Keratinocyte (primary cell): ENCODE data around the gene ZNF888. TPM values are rescaled to one million over a fixed set of nuclear protein-coding genes. Genes with fewer than 3 reads are reported as not detected.

Experiments
- DNase-seq: peaks from one replicate; pipeline ENCODE4 v3.0.0-alpha.2; 2011; ENCODE audit warnings: low read depth, missing footprints, low spot score
- FAIRE-seq: peaks from 2 replicates; lab custom pipeline; 2011; peaks lifted over from hg19 to GRCh38; lab: Jason Lieb, UNC
- H2AFZ ChIP-seq: 2 replicates; pipeline ENCODE4 v1.6.0; 2012; ENCODE audit warnings: low read length, control low read depth, inconsistent platforms; ENCODE audit not compliant: control insufficient read depth
- H3K27ac ChIP-seq: 2 replicates; pipeline ENCODE4 v1.5.1; 2011; ENCODE audit warnings: low read length; ENCODE audit not compliant: control insufficient read depth, insufficient read depth
- H3K27me3 ChIP-seq: 3 replicates; pipeline ENCODE4 v1.6.0; 2011; ENCODE audit warnings: low read length; ENCODE audit not compliant: control insufficient read depth, insufficient read depth; ENCODE audit errors: extremely low read depth
- H3K36me3 ChIP-seq, 2 experiments: 2 replicates in 1 of 2; 3 replicates in 1 of 2; pipeline ENCODE4 v1.5.1; 2011; ENCODE audit warnings: low read length in 2 of 2, mild to moderate bottlenecking in 1 of 2; ENCODE audit not compliant: control insufficient read depth in 2 of 2, insufficient read depth in 2 of 2; ENCODE audit errors: extremely low read depth in 1 of 2
- H3K4me1 ChIP-seq: 3 replicates; pipeline ENCODE4 v1.5.1; 2011; ENCODE audit warnings: low read length; ENCODE audit not compliant: control insufficient read depth, insufficient read depth; ENCODE audit errors: extremely low read depth
- H3K4me2 ChIP-seq: 3 replicates; pipeline ENCODE4 v1.6.0; 2011; ENCODE audit warnings: low read depth, low read length; ENCODE audit not compliant: control insufficient read depth, insufficient read depth; ENCODE audit errors: extremely low read depth
- H3K4me3 ChIP-seq, 3 experiments: fragments of 200-600 bp in 1 of 3; sonication (generic) in 1 of 3; 2 replicates in 2 of 3; 3 replicates in 1 of 3; pipeline ENCODE4 v1.5.1; 2011 to 2016; ENCODE audit warnings: low read length in 3 of 3, mild to moderate bottlenecking in 3 of 3, control low read depth in 2 of 3, inconsistent platforms in 1 of 3, low read depth in 1 of 3, mixed read lengths in 1 of 3, mixed run types in 1 of 3, moderate library complexity in 1 of 3; ENCODE audit not compliant: control insufficient read depth in 2 of 3, insufficient read depth in 2 of 3; ENCODE audit errors: extremely low read depth in 1 of 3
- H3K79me2 ChIP-seq: 2 replicates; pipeline ENCODE4 v1.6.0; 2012; ENCODE audit warnings: low read length; ENCODE audit not compliant: control insufficient read depth, insufficient read depth
- H3K9ac ChIP-seq: 3 replicates; pipeline ENCODE4 v1.6.0; 2011; ENCODE audit warnings: low read length; ENCODE audit not compliant: control insufficient read depth, insufficient read depth; ENCODE audit errors: extremely low read depth
- H3K9me1 ChIP-seq: 3 replicates; pipeline ENCODE4 v1.6.0; 2011; ENCODE audit warnings: low read length; ENCODE audit not compliant: control insufficient read depth, insufficient read depth; ENCODE audit errors: extremely low read depth
- H3K9me3 ChIP-seq: 2 replicates; pipeline ENCODE4 v1.5.1; 2012; ENCODE audit warnings: low read depth, low read length; ENCODE audit not compliant: control insufficient read depth
- H4K20me1 ChIP-seq: 3 replicates; pipeline ENCODE4 v1.6.0; 2011; ENCODE audit warnings: low read length; ENCODE audit not compliant: control insufficient read depth, insufficient read depth; ENCODE audit errors: extremely low read depth
- CTCF ChIP-seq, 3 experiments: IDR thresholded peaks in 1 of 3; conservative IDR thresholded peaks in 1 of 3; optimal IDR thresholded peaks in 1 of 3; 2 replicates in 2 of 3; 3 replicates in 1 of 3; pipeline versions ENCODE3 to v1.5.1; 2011; ENCODE audit warnings: low read length in 3 of 3, mild to moderate bottlenecking in 3 of 3, moderate library complexity in 2 of 3, control low read depth in 1 of 3, inconsistent platforms in 1 of 3; ENCODE audit not compliant: insufficient read depth in 2 of 3; ENCODE audit errors: extremely low read depth in 1 of 3
- EZH2 ChIP-seq: IDR thresholded peaks from one replicate; pipeline ENCODE4 v1.6.1; 2012; ENCODE audit warnings: inconsistent platforms, mild to moderate bottlenecking, low read length, moderate library complexity
- dilution Hi-C: fragments of 300-500 bp; cut with MboI; formaldehyde crosslinking; loops from one replicate; pipeline ENCODE4 v1.7.0; 2020; ENCODE audit warnings: low sequenced_read_pairs; ENCODE audit not compliant: extremely low pct_ligation_motif_present
- polyA plus RNA-seq, 5 experiments: library from polyadenylated mRNA; depleted of rRNA in 3 of 5; stranded (reverse) in 3 of 5; stranded (forward) in 1 of 5; unstranded in 1 of 5; fragments of >200 nt; gene quantifications; 1 replicate in 1 of 5; 2 replicates in 3 of 5; 3 replicates in 1 of 5; pipeline versions ENCODE4 v1.2.1 to v1.2.3, GENCODE V29; 2011 to 2012; ENCODE audit warnings: missing spikeins in 2 of 5, low read depth in 1 of 5, low replicate concordance in 1 of 5

The ZNF888 gene
- polyA plus RNA-seq, 1 donor (not counting 4 experiments of a cell fraction or from before 2014, with no cell fraction given), result 3.1 TPM

DNA sequence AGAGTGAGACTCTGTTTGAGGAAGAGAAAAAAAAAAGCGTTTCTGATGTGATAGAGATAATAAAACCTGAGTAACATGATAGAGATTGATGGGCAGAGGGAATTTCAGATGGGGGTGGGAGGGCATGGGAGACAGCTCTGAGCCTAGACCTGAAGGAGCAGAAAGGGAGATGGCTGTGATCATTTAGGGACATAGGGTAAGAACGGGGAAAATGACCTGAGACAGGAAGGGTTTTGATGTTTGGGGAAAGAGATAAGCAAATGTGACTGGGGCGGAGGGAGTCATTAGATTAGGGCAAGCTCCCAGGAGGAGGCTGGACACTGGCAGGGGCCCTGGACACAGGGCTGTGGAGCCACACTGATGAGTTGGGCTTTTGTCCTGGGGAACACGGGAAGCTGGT, 31.9 kb downstream of the ZNF888 start:
- Histone ChIP-seq H3K4me2 (no peak overlapping the region), H3K79me2 (peaks cover 16% of the 10 kb centered on the region), H3K4me3 (no peak overlapping the region), H3K27ac (no peak overlapping the region), H3K36me3 (peaks cover 9 to 11% of the 10 kb centered on the region in 2 experiments), H2AFZ (no peak overlapping the region), H3K9me1 (no peaks in the 10 kb centered on the region), H3K4me1 (no peaks in the 10 kb centered on the region), H4K20me1 (no peaks in the 10 kb centered on the region), H3K9me3 (no peaks in the 10 kb centered on the region), H3K9ac (no peak overlapping the region), H3K27me3 (no peaks in the 10 kb centered on the region)
- DNase-seq (no peak), FAIRE-seq (no peak)
- dilution Hi-C loops, result no loop called here
- TF ChIP-seq EZH2 (no peak), CTCF (optimal IDR thresholded peaks at IDR 0.05 in 1 of 3, IDR thresholded peaks at IDR 0.05 in 1 of 3, conservative IDR thresholded peaks at IDR 0.05 in 1 of 3; ENCODE audit: extremely low read depth in 1 of 3, insufficient read depth in 2 of 3, low read length in 3 of 3) (no peak)

- no peak overlapping the region for H3K4me2 ChIP-seq
- H4K20me1 ChIP-seq, result no peaks in the 10 kb centered on the region
- H3K4me1 ChIP-seq, result no peaks in the 10 kb centered on the region
- no peaks in the 10 kb centered on the region for H3K9me1 ChIP-seq
- dilution Hi-C loops, result no loop called here
- no peaks in the 10 kb centered on the region for H3K27me3 ChIP-seq
- no peak overlapping the region for H2AFZ ChIP-seq
- no peak overlapping the region for H3K9ac ChIP-seq
- H3K27ac ChIP-seq, result no peak overlapping the region
- peaks cover 9% of the 10 kb centered on the region for H3K79me2 ChIP-seq
- H3K9me3 ChIP-seq, result peaks cover 3% of the 10 kb centered on the region
- FAIRE-seq, result no peak
- peaks cover 9 to 13% of the 10 kb centered on the region in 2 experiments for H3K36me3 ChIP-seq
- no peak for TF ChIP-seq CTCF (optimal IDR thresholded peaks at IDR 0.05 in 1 of 3, IDR thresholded peaks at IDR 0.05 in 1 of 3, conservative IDR thresholded peaks at IDR 0.05 in 1 of 3; ENCODE audit: extremely low read depth in 1 of 3, insufficient read depth in 2 of 3, low read length in 3 of 3)
- TF ChIP-seq EZH2, result no peak
- H3K4me3 ChIP-seq, result no peak overlapping the region
- no peak for DNase-seq
These were observed 33.3 kb downstream of the ZNF888 start for GRCh38 chr19:52889931-52890330.
